Caco-2 (cell line): ENCODE data around the gene NMNAT1. TPM values are rescaled to one million over a fixed set of nuclear protein-coding genes. Genes with fewer than 3 reads are reported as not detected.
"Not testable (repeated sequence)": the region's sequence is repeated elsewhere in the genome, so short reads cannot be mapped to it uniquely, and the experiment has no call there.

Experiments used
- BruUV-seq: library from RNA; stranded (reverse); fragments of 400-500 nt; replicated peaks from 2 replicates; lab custom pipeline; 2021; lab: Mats Ljungman, UMichigan
- CTCF ChIA-PET: fragments of 300-600 bp; sonication (Branson Sonifier 250); formaldehyde crosslinking; loops from one replicate; lab custom pipeline; 2022; ENCODE audit warnings: antibody characterized with exemption; lab: Charles Lee
- POLR2A ChIA-PET: fragments of 300-600 bp; sonication (Branson Sonifier 250); formaldehyde crosslinking; loops from one replicate; lab custom pipeline; 2022; ENCODE audit warnings: antibody characterized with exemption; lab: Charles Lee
- DNase-seq, 2 experiments: peaks; one replicate each; pipeline versions ENCODE4 v3.0.0 to v3.0.0-alpha.2; 2020 to 2022
- H3K27me3 ChIP-seq: replicated peaks from 2 replicates; pipeline ENCODE4 v1.6.0; 2011; ENCODE audit warnings: low read length; ENCODE audit not compliant: control insufficient read depth, insufficient read depth
- H3K36me3 ChIP-seq: 2 replicates; pipeline ENCODE4 v1.5.1; 2011; ENCODE audit warnings: low read length; ENCODE audit not compliant: control insufficient read depth, insufficient read depth
- H3K4me1 ChIP-seq: fragments of 250-450 bp; sonication (Bioruptor Pico); 2 replicates; pipeline ENCODE4 v1.5.1; 2020; ENCODE audit warnings: mild to moderate bottlenecking
- H3K4me3 ChIP-seq: 2 replicates; pipeline ENCODE4 v1.5.1; 2011; ENCODE audit warnings: low read depth, mild to moderate bottlenecking, control low read depth, low read length
- H3K9me3 ChIP-seq: fragments of 250-450 bp; sonication (Bioruptor Pico); 2 replicates; pipeline ENCODE4 v1.5.1; 2020; ENCODE audit warnings: mild to moderate bottlenecking, moderate library complexity
- H3K27ac Mint-ChIP-seq: one replicate; pipeline ENCODE4 v1.8.0; 2022; ENCODE audit warnings: mixed read lengths; ENCODE audit not compliant: unreplicated experiment
- H3K27me3 Mint-ChIP-seq: one replicate; pipeline ENCODE4 v1.8.0; 2022; ENCODE audit warnings: mixed read lengths; ENCODE audit not compliant: insufficient read depth, unreplicated experiment
- H3K36me3 Mint-ChIP-seq: one replicate; pipeline ENCODE4 v1.8.0; 2022; ENCODE audit warnings: mild to moderate bottlenecking, mixed read lengths; ENCODE audit not compliant: insufficient read depth, unreplicated experiment
- H3K4me1 Mint-ChIP-seq: one replicate; pipeline ENCODE4 v1.8.0; 2022; ENCODE audit warnings: low read depth, mixed read lengths; ENCODE audit not compliant: unreplicated experiment
- H3K4me3 Mint-ChIP-seq: one replicate; pipeline ENCODE4 v1.8.0; 2022; ENCODE audit warnings: mild to moderate bottlenecking, moderate library complexity, mixed read lengths; ENCODE audit not compliant: unreplicated experiment
- H3K9me3 Mint-ChIP-seq: one replicate; pipeline ENCODE4 v1.8.0; 2022; ENCODE audit warnings: mixed read lengths; ENCODE audit not compliant: unreplicated experiment
- CTCF ChIP-seq, 2 experiments: fragments of 200-600 bp in 1 of 2; IDR thresholded peaks; 1 replicate in 1 of 2; 2 replicates in 1 of 2; pipeline versions ENCODE4 v1.5.1 to v1.8.0; 2011 to 2022; ENCODE audit warnings: antibody characterized with exemption in 1 of 2, control low read depth in 1 of 2, inconsistent platforms in 1 of 2, low read depth in 1 of 2, low read length in 1 of 2, mild to moderate bottlenecking in 1 of 2, moderate library complexity in 1 of 2; ENCODE audit not compliant: insufficient read depth in 1 of 2, severe bottlenecking in 1 of 2, unreplicated experiment in 1 of 2
- intact Hi-C: fragments of 100-400 bp; cut with micrococcal nuclease; formaldehyde crosslinking; loops from one replicate; pipeline ENCODE4 v1.10.0; 2022; ENCODE audit not compliant: unreplicated experiment
- total RNA-seq: library from RNA; stranded (reverse); gene quantifications from 2 replicates; pipeline ENCODE4 v1.2.3, GENCODE V29; 2022

NMNAT1 gene
- total RNA-seq, 1 experiment from 2014 or later, result 3.8 TPM

- Mint-ChIP-seq H3K4me1 (no peaks in the 10 kb centered on the region), H3K27me3 (no peaks in the 10 kb centered on the region), H3K36me3 (no peaks in the 10 kb centered on the region), H3K27ac (no peak overlapping the region), H3K9me3 (no peaks in the 10 kb centered on the region), H3K4me3 (no peak overlapping the region)
- no peak for DNase-seq
- CTCF ChIA-PET, result no interaction called here
- BruUV-seq, result no TSS peak
- H3K4me1 ChIP-seq, result peaks cover 4% of the 10 kb centered on the region; the same call in 1 of the 2 replicates
- intact Hi-C loops, result no loop called here
- no peaks in the 10 kb centered on the region for H3K36me3 ChIP-seq
- POLR2A ChIA-PET, result no interaction called here
- no peak overlapping the region for H3K4me3 ChIP-seq
- no peaks in the 10 kb centered on the region for H3K9me3 ChIP-seq
- no peak for TF ChIP-seq CTCF (IDR thresholded peaks at IDR 0.05; ENCODE audit: insufficient read depth in 1 of 2, low read depth in 1 of 2, low read length in 1 of 2, severe bottlenecking in 1 of 2, unreplicated experiment in 1 of 2)
- no peaks in the 10 kb centered on the region for H3K27me3 ChIP-seq
Measured at GRCh38 chr1:10025354-10025753, 82.1 kb downstream of the NMNAT1 start.

DNA sequence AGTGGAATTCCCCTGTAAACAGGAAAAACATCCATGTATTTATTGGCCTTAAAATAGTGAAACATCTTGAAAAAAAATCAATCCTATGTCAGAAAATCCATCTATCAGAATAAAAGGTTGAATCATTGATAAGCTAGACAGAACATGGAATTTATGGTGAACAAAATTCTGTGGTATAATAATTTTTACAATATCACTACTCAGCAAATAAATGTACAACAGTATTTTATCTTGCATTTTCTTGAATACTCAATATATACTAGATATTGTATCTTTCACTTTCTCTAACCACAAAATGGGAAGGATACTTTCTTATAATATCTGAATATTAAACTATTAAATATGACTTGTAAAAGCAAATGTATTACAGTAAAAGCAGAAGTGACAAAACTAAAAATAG is 83.8 kb downstream of the NMNAT1 start:
- CTCF ChIA-PET, result no interaction called here
- no peaks in the 10 kb centered on the region for H3K27me3 ChIP-seq
- H3K9me3 ChIP-seq, result no peaks in the 10 kb centered on the region
- no peak for TF ChIP-seq CTCF (IDR thresholded peaks at IDR 0.05; ENCODE audit: insufficient read depth in 1 of 2, low read depth in 1 of 2, low read length in 1 of 2, severe bottlenecking in 1 of 2, unreplicated experiment in 1 of 2)
- no peaks in the 10 kb centered on the region for H3K36me3 ChIP-seq
- H3K4me3 ChIP-seq, result no peak overlapping the region
- no peak overlapping the region for H3K27ac Mint-ChIP-seq
- BruUV-seq, result no TSS peak
- DNase-seq, result no peak
- POLR2A ChIA-PET, result no interaction called here
- no peak overlapping the region for H3K4me3 Mint-ChIP-seq
- H3K4me1 Mint-ChIP-seq, result no peaks in the 10 kb centered on the region
- intact Hi-C loops, result no loop called here
- peaks cover 18% of the 10 kb centered on the region for H3K4me1 ChIP-seq
- H3K36me3 Mint-ChIP-seq, result no peaks in the 10 kb centered on the region
- H3K27me3 Mint-ChIP-seq, result no peaks in the 10 kb centered on the region
- no peaks in the 10 kb centered on the region for H3K9me3 Mint-ChIP-seq

GRCh38 chr1:10028956-10029500 is 85.8 kb downstream of the NMNAT1 start:
- H3K4me1 Mint-ChIP-seq, H3K9me3 ChIP-seq, H3K4me3 Mint-ChIP-seq, CTCF ChIA-PET, POLR2A ChIA-PET, intact Hi-C loops, H3K27me3 Mint-ChIP-seq, H3K27ac Mint-ChIP-seq, H3K27me3 ChIP-seq, H3K4me3 ChIP-seq, DNase-seq, BruUV-seq, H3K9me3 Mint-ChIP-seq, H3K36me3 ChIP-seq: not testable (repeated sequence)
- H3K36me3 Mint-ChIP-seq, result peaks cover 12% of the 10 kb centered on the region
- peaks cover 19% of the 10 kb centered on the region for H3K4me1 ChIP-seq
